Caco-2 (cell line): ENCODE measurements around the gene LRFN5. TPM values are rescaled to one million over a fixed set of nuclear protein-coding genes. Genes with fewer than 3 reads are reported as not detected.

Experiments used
- BruUV-seq: library from RNA; stranded (reverse); fragments of 400-500 nt; replicated peaks from 2 replicates; lab custom pipeline; 2021; lab: Mats Ljungman, UMichigan
- CTCF ChIA-PET: fragments of 300-600 bp; sonication (Branson Sonifier 250); formaldehyde crosslinking; loops from one replicate; lab custom pipeline; 2022; ENCODE audit warnings: antibody characterized with exemption; lab: Charles Lee
- POLR2A ChIA-PET: fragments of 300-600 bp; sonication (Branson Sonifier 250); formaldehyde crosslinking; loops from one replicate; lab custom pipeline; 2022; ENCODE audit warnings: antibody characterized with exemption; lab: Charles Lee
- DNase-seq, 2 experiments: peaks; one replicate each; pipeline versions ENCODE4 v3.0.0 to v3.0.0-alpha.2; 2020 to 2022
- H3K27me3 ChIP-seq: replicated peaks from 2 replicates; pipeline ENCODE4 v1.6.0; 2011; ENCODE audit warnings: low read length; ENCODE audit not compliant: control insufficient read depth, insufficient read depth
- H3K36me3 ChIP-seq: 2 replicates; pipeline ENCODE4 v1.5.1; 2011; ENCODE audit warnings: low read length; ENCODE audit not compliant: control insufficient read depth, insufficient read depth
- H3K4me1 ChIP-seq: fragments of 250-450 bp; sonication (Bioruptor Pico); 2 replicates; pipeline ENCODE4 v1.5.1; 2020; ENCODE audit warnings: mild to moderate bottlenecking
- H3K4me3 ChIP-seq: 2 replicates; pipeline ENCODE4 v1.5.1; 2011; ENCODE audit warnings: low read depth, mild to moderate bottlenecking, control low read depth, low read length
- H3K9me3 ChIP-seq: fragments of 250-450 bp; sonication (Bioruptor Pico); 2 replicates; pipeline ENCODE4 v1.5.1; 2020; ENCODE audit warnings: mild to moderate bottlenecking, moderate library complexity
- H3K27ac Mint-ChIP-seq: one replicate; pipeline ENCODE4 v1.8.0; 2022; ENCODE audit warnings: mixed read lengths; ENCODE audit not compliant: unreplicated experiment
- H3K27me3 Mint-ChIP-seq: one replicate; pipeline ENCODE4 v1.8.0; 2022; ENCODE audit warnings: mixed read lengths; ENCODE audit not compliant: insufficient read depth, unreplicated experiment
- H3K36me3 Mint-ChIP-seq: one replicate; pipeline ENCODE4 v1.8.0; 2022; ENCODE audit warnings: mild to moderate bottlenecking, mixed read lengths; ENCODE audit not compliant: insufficient read depth, unreplicated experiment
- H3K4me1 Mint-ChIP-seq: one replicate; pipeline ENCODE4 v1.8.0; 2022; ENCODE audit warnings: low read depth, mixed read lengths; ENCODE audit not compliant: unreplicated experiment
- H3K4me3 Mint-ChIP-seq: one replicate; pipeline ENCODE4 v1.8.0; 2022; ENCODE audit warnings: mild to moderate bottlenecking, moderate library complexity, mixed read lengths; ENCODE audit not compliant: unreplicated experiment
- H3K9me3 Mint-ChIP-seq: one replicate; pipeline ENCODE4 v1.8.0; 2022; ENCODE audit warnings: mixed read lengths; ENCODE audit not compliant: unreplicated experiment
- CTCF ChIP-seq, 2 experiments: fragments of 200-600 bp in 1 of 2; IDR thresholded peaks; 1 replicate in 1 of 2; 2 replicates in 1 of 2; pipeline versions ENCODE4 v1.5.1 to v1.8.0; 2011 to 2022; ENCODE audit warnings: antibody characterized with exemption in 1 of 2, control low read depth in 1 of 2, inconsistent platforms in 1 of 2, low read depth in 1 of 2, low read length in 1 of 2, mild to moderate bottlenecking in 1 of 2, moderate library complexity in 1 of 2; ENCODE audit not compliant: insufficient read depth in 1 of 2, severe bottlenecking in 1 of 2, unreplicated experiment in 1 of 2
- intact Hi-C: fragments of 100-400 bp; cut with micrococcal nuclease; formaldehyde crosslinking; loops from one replicate; pipeline ENCODE4 v1.10.0; 2022; ENCODE audit not compliant: unreplicated experiment
- total RNA-seq: library from RNA; stranded (reverse); gene quantifications from 2 replicates; pipeline ENCODE4 v1.2.3, GENCODE V29; 2022

LRFN5 gene
- total RNA-seq, 1 experiment from 2014 or later, result not detected

- intact Hi-C loops, result no loop called here
- CTCF ChIA-PET, result no interaction called here
Observed at GRCh38 chr14:41699486-41699885, 92.8 kb downstream of the LRFN5 start.

GRCh38 chr14:41718477-41719166, 111.9 kb downstream of the LRFN5 start:
- Histone ChIP-seq H3K36me3 (no peaks in the 10 kb centered on the region), H3K4me1 (no peaks in the 10 kb centered on the region), H3K4me3 (no peak overlapping the region), H3K27me3 (no peaks in the 10 kb centered on the region), H3K9me3 (no peaks in the 10 kb centered on the region)
- Mint-ChIP-seq H3K9me3 (no peaks in the 10 kb centered on the region), H3K4me1 (no peaks in the 10 kb centered on the region), H3K4me3 (no peak overlapping the region), H3K27ac (no peak overlapping the region), H3K36me3 (no peaks in the 10 kb centered on the region), H3K27me3 (no peaks in the 10 kb centered on the region)
- BruUV-seq, result no TSS peak
- DNase-seq, result no peak
- intact Hi-C loops, result no loop called here
- ChIA-PET CTCF (no interaction called here), POLR2A (no interaction called here)
- TF ChIP-seq CTCF (IDR thresholded peaks at IDR 0.05; ENCODE audit: insufficient read depth in 1 of 2, low read depth in 1 of 2, low read length in 1 of 2, severe bottlenecking in 1 of 2, unreplicated experiment in 1 of 2), result no peak

More at GRCh38 chr14:41699486-41699885, 92.8 kb downstream of the LRFN5 start:
- H3K4me1 Mint-ChIP-seq, result no peaks in the 10 kb centered on the region
- no peak overlapping the region for H3K27ac Mint-ChIP-seq
- H3K27me3 Mint-ChIP-seq, result peaks cover 2% of the 10 kb centered on the region
- DNase-seq, result no peak
- no peaks in the 10 kb centered on the region for H3K27me3 ChIP-seq
- H3K4me3 ChIP-seq, result no peak overlapping the region
- TF ChIP-seq CTCF (IDR thresholded peaks at IDR 0.05; ENCODE audit: insufficient read depth in 1 of 2, low read depth in 1 of 2, low read length in 1 of 2, severe bottlenecking in 1 of 2, unreplicated experiment in 1 of 2), result no peak
- no peaks in the 10 kb centered on the region for H3K36me3 Mint-ChIP-seq
- no TSS peak for BruUV-seq
- no peaks in the 10 kb centered on the region for H3K36me3 ChIP-seq
- H3K4me3 Mint-ChIP-seq, result no peak overlapping the region
- H3K9me3 Mint-ChIP-seq, result no peaks in the 10 kb centered on the region
- POLR2A ChIA-PET, result no interaction called here
- H3K9me3 ChIP-seq, result no peaks in the 10 kb centered on the region
- no peaks in the 10 kb centered on the region for H3K4me1 ChIP-seq

- POLR2A ChIA-PET, result no interaction called here
- no peak for DNase-seq
- BruUV-seq, result no TSS peak
- H3K9me3 Mint-ChIP-seq, result peaks cover 12% of the 10 kb centered on the region
- CTCF ChIA-PET, result no interaction called here
- no peaks in the 10 kb centered on the region for H3K4me1 Mint-ChIP-seq
- H3K4me3 Mint-ChIP-seq, result no peak overlapping the region
- intact Hi-C loops, result no loop called here
- H3K36me3 Mint-ChIP-seq, result no peaks in the 10 kb centered on the region
- no peaks in the 10 kb centered on the region for H3K27me3 ChIP-seq
- no peak overlapping the region for H3K4me3 ChIP-seq
- no peaks in the 10 kb centered on the region for H3K9me3 ChIP-seq
- no peaks in the 10 kb centered on the region for H3K27me3 Mint-ChIP-seq
- TF ChIP-seq CTCF (IDR thresholded peaks at IDR 0.05; ENCODE audit: insufficient read depth in 1 of 2, low read depth in 1 of 2, low read length in 1 of 2, severe bottlenecking in 1 of 2, unreplicated experiment in 1 of 2), result no peak
- H3K36me3 ChIP-seq, result no peaks in the 10 kb centered on the region
- H3K27ac Mint-ChIP-seq, result no peak overlapping the region
- H3K4me1 ChIP-seq, result no peaks in the 10 kb centered on the region
Observed at GRCh38 chr14:41739203-41739602, 132.5 kb downstream of the LRFN5 start.
